Upper lobe of left lung (tissue), 6 donors: ENCODE measurements around the gene ATP8B3. TPM values are rescaled to one million over a fixed set of nuclear protein-coding genes. Genes with fewer than 3 reads are reported as not detected.

Experiments
- ATAC-seq, 2 donors: fragments of 200-7000 bp; cut with Tn5 transposase; one replicate each; pipeline ENCODE4 v1.9.1; 2022; ENCODE audit warnings: mild to moderate bottlenecking in 2 of 2, moderate library complexity in 2 of 2; ENCODE audit not compliant: low FRiP score in 2 of 2
- DNase-seq, 2 donors: peaks; one replicate each; pipeline ENCODE4 v3.0.0-alpha.2; 2019 to 2020
- H3K27ac ChIP-seq, 4 donors: fragments of 200-600 bp; sonication (generic); one replicate each; pipeline ENCODE4 v1.5.1; 2016 to 2019
- H3K27me3 ChIP-seq, 4 donors: fragments of 200-600 bp; sonication (generic); one replicate each; pipeline ENCODE4 v1.5.1; 2017 to 2019
- H3K36me3 ChIP-seq, 4 donors: fragments of 200-600 bp; sonication (generic); one replicate each; pipeline ENCODE4 v1.5.1; 2016 to 2019
- H3K4me1 ChIP-seq, 4 donors: fragments of 200-600 bp; sonication (generic); one replicate each; pipeline ENCODE4 v1.5.1; 2018 to 2019
- H3K4me3 ChIP-seq, 4 donors: fragments of 200-600 bp; sonication (generic); one replicate each; pipeline ENCODE4 v1.5.1; 2017 to 2019; ENCODE audit warnings: mild to moderate bottlenecking in 2 of 4, moderate library complexity in 1 of 4
- H3K9me3 ChIP-seq, 4 donors: fragments of 200-600 bp; sonication (generic); one replicate each; pipeline ENCODE4 v1.5.1; 2018 to 2019
- EP300 ChIP-seq, 4 donors: sonication (generic); formaldehyde crosslinking; IDR thresholded peaks; one replicate each; pipeline ENCODE4 v1.5.1; 2017; ENCODE audit warnings: antibody characterized with exemption in 4 of 4, control low read depth in 2 of 4
- POLR2A ChIP-seq, 4 donors: fragments of 450-650 bp; IDR thresholded peaks; one replicate each; pipeline ENCODE4 v1.5.1; 2016 to 2017; ENCODE audit warnings: antibody characterized with exemption in 4 of 4, mild to moderate bottlenecking in 2 of 4
- POLR2AphosphoS5 ChIP-seq, 2 donors: sonication (generic); formaldehyde crosslinking; IDR thresholded peaks; one replicate each; pipeline ENCODE4 v1.5.1; 2017; ENCODE audit warnings: antibody characterized with exemption in 2 of 2
- WGBS, 2 donors: methylation state at CpG; one replicate each; pipeline ENCODE4 v1.1.5; 2017 to 2018; 5-methylcytosine and 5-hydroxymethylcytosine counted together
- total RNA-seq, 6 donors: library from RNA; depleted of rRNA in 4 of 6; stranded (reverse); fragments of >200 nt in 4 of 6; gene quantifications; one replicate each; pipeline versions ENCODE4 v1.1.0 to v1.2.1, GENCODE V29; 2016 to 2021
- TF ChIP-seq, protein P1 (sequence below), 6 experiments: fragments of 450-650 bp in 4 of 6; fragments of 200-600 bp in 2 of 6; sonication (generic) in 2 of 6; IDR thresholded peaks; one replicate each; pipeline ENCODE4 v1.5.1; 2016 to 2019; ENCODE audit warnings: antibody characterized with exemption in 6 of 6
- donor health status: DM: no; HTN: no; CAD: no; lungs with moderate emphysema.
- donor health status: DM: no; HTN: yes; CAD: no; lungs with severe emphysema.

Gene ATP8B3
- total RNA-seq, 6 donors from 2014 or later: under 0.01 to 6.2 (median 1.1) TPM

DNA sequence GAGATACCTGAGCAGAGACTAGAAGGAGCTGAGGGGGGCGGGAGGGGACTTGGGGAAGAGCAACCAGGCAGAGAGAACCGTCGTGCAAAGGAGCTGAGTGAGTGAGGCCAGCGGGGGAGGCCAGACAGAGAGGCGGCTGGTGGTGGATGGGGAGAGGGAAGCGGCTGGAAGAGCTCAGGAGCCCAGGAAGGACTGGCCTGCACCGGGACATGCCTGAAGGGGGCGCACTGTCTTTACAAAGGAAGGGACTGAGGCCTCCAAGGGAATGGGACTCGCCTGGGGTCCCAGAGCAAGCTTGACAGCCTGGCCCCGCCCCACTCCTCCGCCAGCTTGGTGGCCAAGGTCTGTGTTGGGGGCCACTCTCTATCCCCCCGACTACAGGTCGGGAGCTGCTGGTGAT, 43.8 kb downstream of the ATP8B3 start:
- Histone ChIP-seq H3K27ac (no peak overlapping the region), H3K27me3 (peaks cover 0 to 50% (median 26%) of the 10 kb centered on the region in 4 donors), H3K4me1 (peaks cover 0 to 6% (median 1%) of the 10 kb centered on the region in 4 donors), H3K4me3 (no peak overlapping the region), H3K9me3 (peaks cover 9 to 16% (median 11%) of the 10 kb centered on the region in 4 donors), H3K36me3 (no peaks in the 10 kb centered on the region)
- DNase-seq (no peak), ATAC-seq (no peak)
- TF ChIP-seq POLR2AphosphoS5 (IDR thresholded peaks at IDR 0.05): no peak
- TF ChIP-seq, protein P1, sequence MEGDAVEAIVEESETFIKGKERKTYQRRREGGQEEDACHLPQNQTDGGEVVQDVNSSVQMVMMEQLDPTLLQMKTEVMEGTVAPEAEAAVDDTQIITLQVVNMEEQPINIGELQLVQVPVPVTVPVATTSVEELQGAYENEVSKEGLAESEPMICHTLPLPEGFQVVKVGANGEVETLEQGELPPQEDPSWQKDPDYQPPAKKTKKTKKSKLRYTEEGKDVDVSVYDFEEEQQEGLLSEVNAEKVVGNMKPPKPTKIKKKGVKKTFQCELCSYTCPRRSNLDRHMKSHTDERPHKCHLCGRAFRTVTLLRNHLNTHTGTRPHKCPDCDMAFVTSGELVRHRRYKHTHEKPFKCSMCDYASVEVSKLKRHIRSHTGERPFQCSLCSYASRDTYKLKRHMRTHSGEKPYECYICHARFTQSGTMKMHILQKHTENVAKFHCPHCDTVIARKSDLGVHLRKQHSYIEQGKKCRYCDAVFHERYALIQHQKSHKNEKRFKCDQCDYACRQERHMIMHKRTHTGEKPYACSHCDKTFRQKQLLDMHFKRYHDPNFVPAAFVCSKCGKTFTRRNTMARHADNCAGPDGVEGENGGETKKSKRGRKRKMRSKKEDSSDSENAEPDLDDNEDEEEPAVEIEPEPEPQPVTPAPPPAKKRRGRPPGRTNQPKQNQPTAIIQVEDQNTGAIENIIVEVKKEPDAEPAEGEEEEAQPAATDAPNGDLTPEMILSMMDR (IDR thresholded peaks at IDR 0.05): no peak
- TF ChIP-seq POLR2A (IDR thresholded peaks at IDR 0.05): no peak
- TF ChIP-seq EP300 (IDR thresholded peaks at IDR 0.05): no peak
- WGBS, 2 donors: 15 to 22% methylated on average over 13 of the region's 13 CpGs

DNA sequence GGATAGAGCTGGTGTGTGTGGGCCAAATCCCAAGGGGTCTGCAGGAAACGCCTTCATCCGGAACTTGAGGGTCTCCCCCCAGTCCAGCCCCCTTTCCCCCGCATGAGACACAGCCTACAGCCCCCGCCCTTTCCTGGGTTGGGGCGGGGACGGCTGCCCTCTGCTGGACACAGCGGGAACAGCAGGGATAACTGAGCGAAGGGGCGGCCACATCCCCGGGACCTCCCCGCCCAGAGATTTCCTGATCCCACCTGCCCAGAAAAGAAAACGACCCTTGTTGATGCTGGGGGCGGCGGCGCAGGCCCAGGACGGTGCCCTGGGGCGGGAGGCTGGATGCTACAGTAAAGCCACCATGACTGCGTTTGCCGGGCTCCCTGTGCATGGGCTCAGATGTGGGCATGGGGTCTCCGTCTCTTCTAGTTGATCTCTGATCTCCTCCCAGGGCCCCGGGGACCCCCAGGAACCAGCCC, 44.6 kb downstream of the ATP8B3 start:
- ATAC-seq (peak; percentile 68 to 84), DNase-seq (peak; percentile 28 to 87)
- Histone ChIP-seq H3K4me3 (no peak overlapping the region), H3K36me3 (no peaks in the 10 kb centered on the region), H3K9me3 (peaks cover 9 to 16% (median 11%) of the 10 kb centered on the region in 4 donors), H3K27me3 (peaks cover 0 to 54% (median 29%) of the 10 kb centered on the region in 4 donors), H3K4me1 (peaks cover 0 to 6% (median 1%) of the 10 kb centered on the region in 4 donors), H3K27ac (no peak overlapping the region)
- 0 to 3% methylated on average over 7 to 21 of the region's 21 CpGs for WGBS, 2 donors
- TF ChIP-seq EP300 (IDR thresholded peaks at IDR 0.05) (no peak), POLR2A (IDR thresholded peaks at IDR 0.05) (no peak), POLR2AphosphoS5 (IDR thresholded peaks at IDR 0.05) (no peak)
- TF ChIP-seq, protein P1 (IDR thresholded peaks at IDR 0.05): peak; percentile 88 to 94 (median 90)

DNA sequence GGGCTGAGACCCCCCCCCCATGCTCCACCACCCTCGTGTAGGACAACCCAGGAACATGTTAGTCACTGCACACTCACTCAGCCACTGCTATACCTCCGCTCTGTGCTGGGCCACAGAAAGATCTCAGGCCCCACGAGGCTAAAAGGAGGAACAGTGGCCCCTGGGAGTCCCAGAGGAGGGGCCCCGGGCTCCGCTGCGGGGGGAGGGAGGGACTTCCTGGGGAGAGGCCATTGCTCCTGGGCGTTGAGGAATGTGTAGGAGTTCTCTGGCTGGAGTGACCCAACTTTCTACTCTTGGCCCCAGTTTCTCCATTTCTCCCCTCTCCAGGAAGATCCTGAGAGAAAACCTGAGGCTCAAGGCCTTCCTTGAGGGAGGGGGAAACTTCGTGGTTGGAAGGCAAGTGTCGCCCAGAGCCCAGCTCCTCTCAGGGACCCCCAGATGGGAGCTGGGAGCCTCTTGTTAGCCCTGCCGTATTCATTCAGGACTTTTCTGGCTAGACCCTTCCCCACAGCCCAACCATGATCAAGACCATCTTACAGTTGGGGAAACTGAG, 45.2 kb downstream of the ATP8B3 start:
- Histone ChIP-seq H3K4me3 (no peak overlapping the region), H3K27ac (no peak overlapping the region), H3K36me3 (no peaks in the 10 kb centered on the region), H3K9me3 (peaks cover 9 to 16% (median 11%) of the 10 kb centered on the region in 4 donors), H3K4me1 (peaks cover 0 to 6% (median 1%) of the 10 kb centered on the region in 4 donors), H3K27me3 (peaks cover 0 to 61% (median 34%) of the 10 kb centered on the region in 4 donors)
- DNase-seq (no peak), ATAC-seq (no peak)
- TF ChIP-seq EP300 (IDR thresholded peaks at IDR 0.05) (no peak), POLR2AphosphoS5 (IDR thresholded peaks at IDR 0.05) (no peak), POLR2A (IDR thresholded peaks at IDR 0.05) (no peak)
- TF ChIP-seq, protein P1 (IDR thresholded peaks at IDR 0.05): no peak
- WGBS, 2 donors: 21 to 31% methylated on average over 5 to 9 of the region's 10 CpGs

DNA sequence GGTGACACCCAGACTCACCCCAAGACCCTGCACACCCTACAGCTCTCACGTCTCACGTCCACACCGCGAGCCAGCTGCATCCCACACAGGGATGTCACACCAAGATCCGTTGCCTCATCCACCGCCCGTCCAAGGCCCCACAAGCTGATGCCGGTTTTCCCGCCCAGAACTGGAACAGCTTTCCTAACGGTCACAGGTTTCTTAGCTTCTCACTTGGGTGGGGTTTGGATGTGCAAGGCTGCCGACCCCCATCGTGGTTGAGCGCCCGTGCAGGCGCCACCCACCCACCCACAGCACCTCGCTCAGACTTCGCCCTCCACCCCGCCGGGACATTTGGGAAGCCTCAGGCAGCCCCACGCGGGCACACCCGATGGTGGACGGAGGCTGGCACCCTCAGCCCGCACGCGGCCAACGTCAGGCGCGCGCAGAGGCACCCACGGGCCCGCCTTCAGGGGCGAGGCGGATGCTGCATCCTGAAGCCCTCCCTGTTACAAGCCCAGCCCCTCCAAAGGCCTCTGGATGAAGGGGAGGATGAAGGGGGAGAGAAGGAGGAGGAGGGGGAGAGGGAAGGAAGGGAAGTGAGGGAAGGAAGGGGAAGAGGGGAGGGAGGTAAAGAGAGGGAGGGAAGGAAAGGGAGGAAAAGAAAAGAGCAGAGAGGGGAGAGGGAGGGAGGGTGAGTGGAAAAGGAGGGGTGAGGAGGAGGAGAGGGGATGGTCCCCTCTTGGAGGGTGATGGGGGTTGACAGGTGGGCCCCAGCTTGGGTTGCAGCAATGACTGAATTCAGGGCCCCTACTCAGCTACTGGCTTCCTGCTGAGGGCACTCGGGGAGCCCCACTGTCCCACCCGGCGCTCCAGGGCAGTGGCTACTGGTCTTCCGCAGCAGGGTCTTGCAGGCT, 45.9 kb downstream of the ATP8B3 start:
- ATAC-seq: no peak
- Histone ChIP-seq H3K27me3 (peaks cover 0 to 68% (median 39%) of the 10 kb centered on the region in 4 donors), H3K27ac (no peak overlapping the region), H3K4me1 (peaks cover 0 to 6% (median 1%) of the 10 kb centered on the region in 4 donors), H3K36me3 (no peaks in the 10 kb centered on the region), H3K4me3 (no peak overlapping the region), H3K9me3 (peaks cover 8 to 10% (median 8%) of the 10 kb centered on the region in 4 donors)
- WGBS, 2 donors: 3 to 4% methylated on average over 14 to 18 of the region's 38 CpGs
- no peak for TF ChIP-seq POLR2A (IDR thresholded peaks at IDR 0.05)
- TF ChIP-seq EP300 (IDR thresholded peaks at IDR 0.05): no peak
- no peak for TF ChIP-seq POLR2AphosphoS5 (IDR thresholded peaks at IDR 0.05)
- TF ChIP-seq, protein P1 (IDR thresholded peaks at IDR 0.05): no peak
- DNase-seq: no peak
